Measurements from ENCODE around the gene SLC27A6.

The SLC27A6 gene

DNA sequence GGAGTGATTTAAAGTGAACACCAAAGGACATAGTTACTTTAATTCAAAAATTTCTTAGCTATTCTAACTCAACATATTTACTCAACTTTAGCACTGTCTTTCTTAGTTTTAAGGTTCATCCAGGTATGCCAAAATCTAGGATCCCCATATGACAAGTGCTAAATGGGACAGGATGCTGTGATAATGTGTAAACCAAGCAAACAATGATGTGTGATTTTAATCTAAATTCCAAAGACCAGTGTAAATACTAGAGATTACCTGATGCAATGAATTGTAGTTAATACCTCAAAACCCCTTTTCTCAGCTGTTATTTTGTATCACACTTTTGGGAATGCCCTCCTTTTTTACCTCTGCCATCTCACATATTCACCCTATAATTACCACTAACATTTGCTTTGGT is 102.5 kb downstream of the SLC27A6 start (continued):
- TF ChIP-seq, protein P1, sequence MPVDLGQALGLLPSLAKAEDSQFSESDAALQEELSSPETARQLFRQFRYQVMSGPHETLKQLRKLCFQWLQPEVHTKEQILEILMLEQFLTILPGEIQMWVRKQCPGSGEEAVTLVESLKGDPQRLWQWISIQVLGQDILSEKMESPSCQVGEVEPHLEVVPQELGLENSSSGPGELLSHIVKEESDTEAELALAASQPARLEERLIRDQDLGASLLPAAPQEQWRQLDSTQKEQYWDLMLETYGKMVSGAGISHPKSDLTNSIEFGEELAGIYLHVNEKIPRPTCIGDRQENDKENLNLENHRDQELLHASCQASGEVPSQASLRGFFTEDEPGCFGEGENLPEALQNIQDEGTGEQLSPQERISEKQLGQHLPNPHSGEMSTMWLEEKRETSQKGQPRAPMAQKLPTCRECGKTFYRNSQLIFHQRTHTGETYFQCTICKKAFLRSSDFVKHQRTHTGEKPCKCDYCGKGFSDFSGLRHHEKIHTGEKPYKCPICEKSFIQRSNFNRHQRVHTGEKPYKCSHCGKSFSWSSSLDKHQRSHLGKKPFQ (tag by site-specific recombination; IDR thresholded peaks at IDR 0.05) = no peak
- TF ChIP-seq KLF8 (tag by site-specific recombination; IDR thresholded peaks at IDR 0.05) (no peak), OVOL3 (tag by site-specific recombination; IDR thresholded peaks at IDR 0.05) (no peak), SCRT1 (tag by site-specific recombination; IDR thresholded peaks at IDR 0.05; ENCODE audit: borderline replicate concordance) (no peak)

DNA sequence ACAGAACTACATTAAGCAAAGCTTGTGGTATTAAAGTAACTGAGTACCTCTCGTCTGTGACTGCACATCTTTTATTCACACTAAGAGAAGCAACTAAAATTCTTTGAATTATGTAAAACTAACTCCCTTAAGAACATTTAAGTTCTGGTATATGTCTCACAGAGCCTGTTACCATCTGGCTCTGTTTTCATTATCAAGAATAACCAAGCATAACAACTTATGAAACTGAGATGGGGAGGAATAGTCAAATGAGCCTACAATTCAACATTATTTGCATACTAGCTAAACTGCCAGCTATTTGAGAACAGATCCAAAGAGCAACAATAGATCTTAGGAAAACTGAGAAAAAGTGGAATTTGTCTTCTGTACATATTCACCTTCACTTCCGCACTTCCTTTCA is 104.0 kb downstream of the SLC27A6 start:
- TF ChIP-seq ZNF837 (tag by site-specific recombination; IDR thresholded peaks at IDR 0.05) (no peak), ZNF16 (tag by site-specific recombination; IDR thresholded peaks at IDR 0.05; ENCODE audit: low read depth) (no peak), ZNF677 (tag by site-specific recombination; IDR thresholded peaks at IDR 0.05) (no peak), ZBTB21 (tag by site-specific recombination; IDR thresholded peaks at IDR 0.05) (no peak), ZEB2 (tag by site-specific recombination; IDR thresholded peaks at IDR 0.05) (no peak), ZNF132 (tag by site-specific recombination; IDR thresholded peaks at IDR 0.05; ENCODE audit: borderline replicate concordance) (no peak), ZNF777 (tag by site-specific recombination; IDR thresholded peaks at IDR 0.05; ENCODE audit: borderline replicate concordance) (no peak), SCRT2 (tag by site-specific recombination; IDR thresholded peaks at IDR 0.05) (no peak), ZNF302 (tag by site-specific recombination; IDR thresholded peaks at IDR 0.05; ENCODE audit: low read depth) (no peak), ZNF785 (tag by site-specific recombination; IDR thresholded peaks at IDR 0.05) (no peak), KLF8 (tag by site-specific recombination; IDR thresholded peaks at IDR 0.05) (no peak), ZNF266 (tag by site-specific recombination; IDR thresholded peaks at IDR 0.05; ENCODE audit: low read depth) (no peak)
- TF ChIP-seq, protein P2, sequence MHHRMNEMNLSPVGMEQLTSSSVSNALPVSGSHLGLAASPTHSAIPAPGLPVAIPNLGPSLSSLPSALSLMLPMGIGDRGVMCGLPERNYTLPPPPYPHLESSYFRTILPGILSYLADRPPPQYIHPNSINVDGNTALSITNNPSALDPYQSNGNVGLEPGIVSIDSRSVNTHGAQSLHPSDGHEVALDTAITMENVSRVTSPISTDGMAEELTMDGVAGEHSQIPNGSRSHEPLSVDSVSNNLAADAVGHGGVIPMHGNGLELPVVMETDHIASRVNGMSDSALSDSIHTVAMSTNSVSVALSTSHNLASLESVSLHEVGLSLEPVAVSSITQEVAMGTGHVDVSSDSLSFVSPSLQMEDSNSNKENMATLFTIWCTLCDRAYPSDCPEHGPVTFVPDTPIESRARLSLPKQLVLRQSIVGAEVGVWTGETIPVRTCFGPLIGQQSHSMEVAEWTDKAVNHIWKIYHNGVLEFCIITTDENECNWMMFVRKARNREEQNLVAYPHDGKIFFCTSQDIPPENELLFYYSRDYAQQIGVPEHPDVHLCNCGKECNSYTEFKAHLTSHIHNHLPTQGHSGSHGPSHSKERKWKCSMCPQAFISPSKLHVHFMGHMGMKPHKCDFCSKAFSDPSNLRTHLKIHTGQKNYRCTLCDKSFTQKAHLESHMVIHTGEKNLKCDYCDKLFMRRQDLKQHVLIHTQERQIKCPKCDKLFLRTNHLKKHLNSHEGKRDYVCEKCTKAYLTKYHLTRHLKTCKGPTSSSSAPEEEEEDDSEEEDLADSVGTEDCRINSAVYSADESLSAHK (tag by site-specific recombination; IDR thresholded peaks at IDR 0.05) = no peak
- TF ChIP-seq, protein P3, sequence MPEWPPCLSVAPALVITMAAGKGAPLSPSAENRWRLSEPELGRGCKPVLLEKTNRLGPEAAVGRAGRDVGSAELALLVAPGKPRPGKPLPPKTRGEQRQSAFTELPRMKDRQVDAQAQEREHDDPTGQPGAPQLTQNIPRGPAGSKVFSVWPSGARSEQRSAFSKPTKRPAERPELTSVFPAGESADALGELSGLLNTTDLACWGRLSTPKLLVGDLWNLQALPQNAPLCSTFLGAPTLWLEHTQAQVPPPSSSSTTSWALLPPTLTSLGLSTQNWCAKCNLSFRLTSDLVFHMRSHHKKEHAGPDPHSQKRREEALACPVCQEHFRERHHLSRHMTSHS (tag by site-specific recombination; IDR thresholded peaks at IDR 0.05) = no peak
- H3K4me1 ChIP-seq (ENCODE audit: control insufficient read depth, insufficient read depth, low read length) = no peaks in the 10 kb centered on the region
- ChIA-PET POLR2A (interaction anchor here (1.3 kb wide), 1 partner anchor 25 kb away, joined by 5 read pairs; the partner anchor contains the start of gene ISOC1), CTCF (interaction anchor here (0.8 to 1.1 kb wide), 2 partner anchors 12 to 636 kb away, joined by 3 read pairs; no protein-coding TSS in a partner anchor)
- H3K9me3 ChIP-seq (ENCODE audit: control insufficient read depth, insufficient read depth, low read depth, low read length) = no peaks in the 10 kb centered on the region
- H3K4me3 ChIP-seq (ENCODE audit: low read depth, low read length) = no peak overlapping the region
- H3K27ac ChIP-seq (ENCODE audit: extremely low read depth, low read depth, low read length) = no peak overlapping the region
- no peaks in the 10 kb centered on the region for H3K36me3 ChIP-seq (ENCODE audit: control insufficient read depth in 2 of 2, insufficient read depth in 1 of 2, low read length in 2 of 2)

DNA sequence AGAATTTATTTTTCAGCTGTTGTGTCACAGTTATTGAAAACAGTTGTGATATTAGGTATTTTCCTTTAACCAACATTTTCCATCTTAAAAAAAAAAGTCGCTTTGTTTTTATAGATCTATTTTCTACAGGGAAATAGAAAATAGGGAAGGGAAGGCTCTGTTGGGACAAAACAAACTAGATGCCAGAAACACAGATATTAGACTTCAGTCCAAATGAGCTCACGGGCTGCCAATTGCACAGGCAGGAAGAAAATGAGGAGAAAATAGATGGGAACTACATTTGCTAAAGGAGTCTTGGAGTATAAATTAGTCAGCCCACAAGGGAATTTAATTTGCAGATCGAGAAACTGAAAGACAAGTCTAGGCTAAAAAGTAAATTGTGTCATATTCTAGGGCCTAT is 107.8 kb downstream of the SLC27A6 start:
- TF ChIP-seq SP2 (tag by site-specific recombination; IDR thresholded peaks at IDR 0.05) (no peak), ZNF302 (tag by site-specific recombination; IDR thresholded peaks at IDR 0.05; ENCODE audit: low read depth) (no peak), ZFP37 (tag by site-specific recombination; IDR thresholded peaks at IDR 0.05) (no peak), SETDB1 (IDR thresholded peaks at IDR 0.05; ENCODE audit: insufficient read length, low read length) (no peak), SCRT1 (tag by site-specific recombination; IDR thresholded peaks at IDR 0.05; ENCODE audit: borderline replicate concordance) (no peak), ZNF169 (tag by site-specific recombination; IDR thresholded peaks at IDR 0.05) (no peak), ZNF19 (tag by site-specific recombination; IDR thresholded peaks at IDR 0.05; ENCODE audit: low read depth) (no peak), ZSCAN16 (tag by site-specific recombination; IDR thresholded peaks at IDR 0.05) (no peak), ZNF133 (tag by site-specific recombination; IDR thresholded peaks at IDR 0.05) (no peak), ZNF792 (tag by site-specific recombination; IDR thresholded peaks at IDR 0.05) (no peak), ZNF37A (tag by site-specific recombination; IDR thresholded peaks at IDR 0.05) (no peak), ZNF843 (tag by site-specific recombination; IDR thresholded peaks at IDR 0.05) (no peak), ZNF366 (tag by site-specific recombination; conservative IDR thresholded peaks at IDR 0.05) (no peak), ZNF214 (tag by site-specific recombination; IDR thresholded peaks at IDR 0.05; ENCODE audit: borderline replicate concordance) (no peak)
- TF ChIP-seq, protein P3 (tag by site-specific recombination; IDR thresholded peaks at IDR 0.05) = no peak

More for the DNA sequence above, 107.8 kb downstream of the SLC27A6 start:
- Histone ChIP-seq H3K4me3 (ENCODE audit: low read depth, low read length) (no peak overlapping the region), H3K36me3 (ENCODE audit: control insufficient read depth in 2 of 2, insufficient read depth in 1 of 2, low read length in 2 of 2) (no peaks in the 10 kb centered on the region), H3K4me1 (ENCODE audit: control insufficient read depth, insufficient read depth, low read length) (peaks cover 7% of the 10 kb centered on the region; the same call in 1 of the 2 replicates), H3K9me3 (ENCODE audit: control insufficient read depth, insufficient read depth, low read depth, low read length) (no peaks in the 10 kb centered on the region), H3K27ac (ENCODE audit: extremely low read depth, low read depth, low read length) (no peak overlapping the region)
- ChIA-PET CTCF (interaction anchor here (0.6 kb wide), 1 partner anchor 173 kb away, joined by 3 read pairs; no protein-coding TSS in a partner anchor), POLR2A (no interaction called here)

Measured in HEK293 (cell line).